Mesenchymal stem cell (in vitro differentiated cells and primary cell): ENCODE measurements around the gene GFOD2.

Experiments
- DNase-seq: peaks from one replicate; pipeline ENCODE4 v3.0.0-alpha.2; 2013
- H2AFZ ChIP-seq: one replicate; pipeline ENCODE4 v1.6.1; 2013; ENCODE audit warnings: low read depth, mild to moderate bottlenecking, control low read depth, inconsistent platforms, low read length, moderate library complexity
- H2AK5ac ChIP-seq: 2 replicates; pipeline ENCODE4 v1.6.1; 2013; ENCODE audit warnings: low read length, moderate library complexity, mild to moderate bottlenecking, inconsistent platforms; ENCODE audit not compliant: severe bottlenecking
- H2BK120ac ChIP-seq: one replicate; pipeline ENCODE4 v1.6.1; 2013; ENCODE audit warnings: low read depth, mild to moderate bottlenecking, inconsistent platforms, low read length, moderate library complexity
- H2BK12ac ChIP-seq, 2 experiments: one replicate each; pipeline ENCODE4 v1.6.1; 2013; ENCODE audit warnings: inconsistent platforms in 2 of 2, low read length in 2 of 2, mild to moderate bottlenecking in 2 of 2, moderate library complexity in 2 of 2, control low read depth in 1 of 2
- H2BK15ac ChIP-seq: one replicate; pipeline ENCODE4 v1.6.1; 2013; ENCODE audit warnings: mild to moderate bottlenecking, low read depth, inconsistent platforms; ENCODE audit not compliant: poor library complexity, severe bottlenecking
- H2BK5ac ChIP-seq: 2 replicates; pipeline ENCODE4 v1.6.1; 2013; ENCODE audit warnings: low read depth, mild to moderate bottlenecking, low read length, control low read depth, inconsistent platforms; ENCODE audit not compliant: poor library complexity, severe bottlenecking
- H3K14ac ChIP-seq, 2 experiments: one replicate each; pipeline ENCODE4 v1.6.1; 2013; ENCODE audit warnings: inconsistent platforms in 2 of 2, low read length in 2 of 2, control low read depth in 1 of 2, mild to moderate bottlenecking in 1 of 2, moderate library complexity in 1 of 2
- H3K18ac ChIP-seq, 2 experiments: one replicate each; pipeline ENCODE4 v1.6.1; 2013; ENCODE audit warnings: inconsistent platforms in 2 of 2, low read length in 2 of 2, control low read depth in 1 of 2, low read depth in 1 of 2, mild to moderate bottlenecking in 1 of 2
- H3K23ac ChIP-seq, 2 experiments: one replicate each; pipeline ENCODE4 v1.6.1; 2013; ENCODE audit warnings: inconsistent platforms in 2 of 2, low read length in 2 of 2, mild to moderate bottlenecking in 2 of 2, moderate library complexity in 2 of 2, control low read depth in 1 of 2
- H3K27ac ChIP-seq: 2 replicates; pipeline ENCODE4 v1.5.1; 2013; ENCODE audit warnings: mild to moderate bottlenecking, moderate library complexity, low read length, control low read depth, inconsistent platforms; ENCODE audit not compliant: poor library complexity, severe bottlenecking
- H3K27me3 ChIP-seq, 2 experiments: 2 replicates each; pipeline versions ENCODE4 v1.6.1 to v1.7.0; 2013; ENCODE audit warnings: low read length in 2 of 2, mild to moderate bottlenecking in 2 of 2, moderate library complexity in 2 of 2, control low read depth in 1 of 2, inconsistent platforms in 1 of 2; ENCODE audit not compliant: control insufficient read depth in 1 of 2, insufficient read depth in 1 of 2
- H3K36me3 ChIP-seq, 2 experiments: 2 replicates each; pipeline versions ENCODE4 v1.6.1 to v1.7.0; 2013; ENCODE audit warnings: low read length in 2 of 2, control low read depth in 1 of 2, inconsistent platforms in 1 of 2, low read depth in 1 of 2, mild to moderate bottlenecking in 1 of 2; ENCODE audit not compliant: insufficient read depth in 2 of 2, control insufficient read depth in 1 of 2
- H3K4ac ChIP-seq, 2 experiments: one replicate each; pipeline ENCODE4 v1.6.1; 2013; ENCODE audit warnings: inconsistent platforms in 2 of 2, low read length in 2 of 2, mild to moderate bottlenecking in 2 of 2, moderate library complexity in 2 of 2, control low read depth in 1 of 2, low read depth in 1 of 2
- H3K4me1 ChIP-seq: 2 replicates; pipeline ENCODE4 v1.6.1; 2013; ENCODE audit warnings: low read depth, low read length, control low read depth; ENCODE audit not compliant: control insufficient read depth, insufficient read depth
- H3K4me2 ChIP-seq: 2 replicates; pipeline ENCODE4 v1.6.1; 2013; ENCODE audit warnings: low read length, mild to moderate bottlenecking, inconsistent platforms; ENCODE audit not compliant: poor library complexity, severe bottlenecking
- H3K4me3 ChIP-seq, 2 experiments: 2 replicates each; pipeline versions ENCODE4 v1.5.1 to v1.7.0; 2013; ENCODE audit warnings: low read length in 2 of 2, mild to moderate bottlenecking in 2 of 2, control low read depth in 1 of 2, low read depth in 1 of 2; ENCODE audit not compliant: insufficient read depth in 1 of 2
- H3K79me1 ChIP-seq: replicated peaks from 2 replicates; pipeline ENCODE4 v1.6.1; 2013; ENCODE audit warnings: mild to moderate bottlenecking, control low read depth, low read length, inconsistent platforms; ENCODE audit not compliant: poor library complexity, severe bottlenecking
- H3K9ac ChIP-seq: 2 replicates; pipeline ENCODE4 v1.7.0; 2013; ENCODE audit warnings: mild to moderate bottlenecking, low read length, moderate library complexity
- H3K9me3 ChIP-seq: 2 replicates; pipeline ENCODE4 v1.7.0; 2013; ENCODE audit warnings: mild to moderate bottlenecking, low read length; ENCODE audit not compliant: control insufficient read depth
- H4K8ac ChIP-seq: one replicate; pipeline ENCODE4 v1.6.1; 2013; ENCODE audit warnings: inconsistent platforms, mild to moderate bottlenecking, low read length, moderate library complexity
- H4K91ac ChIP-seq: one replicate; pipeline ENCODE4 v1.6.1; 2013; ENCODE audit warnings: mild to moderate bottlenecking, low read length, inconsistent platforms
- WGBS: methylation state at CpG from one replicate; pipeline ENCODE4 v1.1.7; 2013; ENCODE audit warnings: mixed read lengths; 5-methylcytosine and 5-hydroxymethylcytosine counted together

The GFOD2 gene

GRCh38 chr16:67666559-67667452, 52.3 kb downstream of the GFOD2 start, which contains the start of the genes C16orf86 and ENKD1:
Gene C16orf86, plus strand, starts transcription at chr16:67666814. Its CDS starts 157 bp downstream, at chr16:67666971.
Gene ENKD1, minus strand, starts transcription at chr16:67666750. Its CDS starts 308 bp downstream, at chr16:67666442.
- peak within 1 kb of the TSS; percentile 73 to 85 for H3K4me3 ChIP-seq
- peak within 1 kb of the TSS; percentile 93 for H2BK15ac ChIP-seq
- H3K36me3 ChIP-seq, result peaks cover 25 to 27% of the 10 kb centered on the region in 2 experiments
- peak within 1 kb of the TSS; percentile 90 to 92 for H3K4ac ChIP-seq
- peak within 1 kb of the TSS; percentile 98 for H4K8ac ChIP-seq
- H3K27ac ChIP-seq, result no peak within 1 kb of the TSS
- peak within 1 kb of the TSS; percentile 93 for H3K9ac ChIP-seq
- peak within 1 kb of the TSS in 1 of 2 experiments; percentile 27 for H3K23ac ChIP-seq
- peaks cover 3% of the 10 kb centered on the region for H3K79me1 ChIP-seq
- H2BK12ac ChIP-seq, result peak within 1 kb of the TSS in 1 of 2 experiments; percentile 73
- peak within 1 kb of the TSS; percentile 95 for H4K91ac ChIP-seq
- no peaks in the 10 kb centered on the region for H3K27me3 ChIP-seq
- no peaks in the 10 kb centered on the region for H3K9me3 ChIP-seq
- H3K4me2 ChIP-seq, result peak within 1 kb of the TSS; percentile 79
- peak; percentile 81 for DNase-seq
- peak within 1 kb of the TSS; percentile 98 for H2AFZ ChIP-seq
- peak within 1 kb of the TSS; percentile 89 to 93 for H3K18ac ChIP-seq
- 13% methylated on average over 77 of the region's 78 CpGs for WGBS
- H3K4me1 ChIP-seq, result peaks cover 20% of the 10 kb centered on the region
- peak within 1 kb of the TSS; percentile 78 for H2BK120ac ChIP-seq
- peak within 1 kb of the TSS in 1 of 2 experiments; percentile 12 for H3K14ac ChIP-seq
- no peak within 1 kb of the TSS for H2BK5ac ChIP-seq
- H2AK5ac ChIP-seq, result no peak within 1 kb of the TSS

GRCh38 chr16:67666032-67666551, 53.0 kb downstream of the GFOD2 start:
- H3K14ac ChIP-seq, result no peak overlapping the region
- H2AFZ ChIP-seq, result peak overlapping the region; percentile 62
- H3K36me3 ChIP-seq, result peaks cover 25 to 27% of the 10 kb centered on the region in 2 experiments
- WGBS, result 2% methylated on average over 43 of the region's 46 CpGs
- peaks cover 3% of the 10 kb centered on the region for H3K79me1 ChIP-seq
- DNase-seq, result peak; percentile 67
- no peak overlapping the region for H4K91ac ChIP-seq
- H3K18ac ChIP-seq, result peak overlapping the region in 1 of 2 experiments; percentile 18
- no peaks in the 10 kb centered on the region for H3K27me3 ChIP-seq
- no peaks in the 10 kb centered on the region for H3K9me3 ChIP-seq
- peak overlapping the region in 1 of 2 experiments; percentile 42 for H3K4ac ChIP-seq
- H3K23ac ChIP-seq, result no peak overlapping the region
- peak overlapping the region; percentile 79 for H3K4me2 ChIP-seq
- H2AK5ac ChIP-seq, result no peak overlapping the region
- H3K9ac ChIP-seq, result peak overlapping the region; percentile 93
- peak overlapping the region; percentile 26 for H2BK15ac ChIP-seq
- no peak overlapping the region for H2BK5ac ChIP-seq
- H2BK12ac ChIP-seq, result no peak overlapping the region
- peaks cover 26% of the 10 kb centered on the region for H3K4me1 ChIP-seq
- H2BK120ac ChIP-seq, result no peak overlapping the region
- peak overlapping the region; percentile 73 to 85 for H3K4me3 ChIP-seq
- H3K27ac ChIP-seq, result no peak overlapping the region
- H4K8ac ChIP-seq, result peak overlapping the region; percentile 2

- Histone ChIP-seq H2AFZ (no peak overlapping the region), H3K9ac (peak overlapping the region; percentile 93), H3K4me3 (peak overlapping the region in 1 of 2 experiments; percentile 85), H3K4me2 (peak overlapping the region; percentile 79), H3K36me3 (peaks cover 25 to 27% of the 10 kb centered on the region in 2 experiments), H2BK120ac (no peak overlapping the region), H2BK15ac (no peak overlapping the region), H3K9me3 (no peaks in the 10 kb centered on the region), H4K8ac (no peak overlapping the region), H2AK5ac (no peak overlapping the region), H3K23ac (no peak overlapping the region), H3K4ac (peak overlapping the region in 1 of 2 experiments; percentile 42), H3K79me1 (peaks cover 3% of the 10 kb centered on the region), H2BK5ac (no peak overlapping the region), H3K18ac (no peak overlapping the region), H3K14ac (no peak overlapping the region), H3K4me1 (peaks cover 29% of the 10 kb centered on the region), H3K27me3 (no peaks in the 10 kb centered on the region), H4K91ac (no peak overlapping the region), H2BK12ac (no peak overlapping the region), H3K27ac (no peak overlapping the region)
- 80% methylated on average over 5 of the region's 5 CpGs for WGBS
- no peak for DNase-seq
These were observed 53.5 kb downstream of the GFOD2 start for GRCh38 chr16:67665598-67665997.

- no peak overlapping the region for H3K4me3 ChIP-seq
- 97% methylated on average over 7 of the region's 7 CpGs for WGBS
- no peaks in the 10 kb centered on the region for H3K9me3 ChIP-seq
- H3K4me1 ChIP-seq, result peaks cover 29% of the 10 kb centered on the region
- H2BK120ac ChIP-seq, result no peak overlapping the region
- no peak overlapping the region for H2AK5ac ChIP-seq
- no peak overlapping the region for H2BK12ac ChIP-seq
- H3K14ac ChIP-seq, result no peak overlapping the region
- H4K91ac ChIP-seq, result no peak overlapping the region
- H3K4ac ChIP-seq, result no peak overlapping the region
- no peaks in the 10 kb centered on the region for H3K27me3 ChIP-seq
- no peak overlapping the region for H3K9ac ChIP-seq
- no peak overlapping the region for H4K8ac ChIP-seq
- no peak overlapping the region for H2BK15ac ChIP-seq
- no peak overlapping the region for H3K18ac ChIP-seq
- no peak overlapping the region for H3K23ac ChIP-seq
- H3K79me1 ChIP-seq, result peaks cover 3% of the 10 kb centered on the region
- no peak overlapping the region for H2BK5ac ChIP-seq
- no peak for DNase-seq
- no peak overlapping the region for H2AFZ ChIP-seq
- no peak overlapping the region for H3K4me2 ChIP-seq
- no peak overlapping the region for H3K27ac ChIP-seq
- H3K36me3 ChIP-seq, result peaks cover 25 to 27% of the 10 kb centered on the region in 2 experiments
These were observed 54.2 kb downstream of the GFOD2 start for GRCh38 chr16:67664871-67665270.
